HG02571 (cell line): ENCODE data around the gene TTC23L.

ENCODE experiments used
- ATAC-seq: cut with Tn5 transposase; IDR thresholded peaks from one replicate; pipeline ENCODE4 v1.9.1; 2021; ENCODE audit warnings: mild to moderate bottlenecking, moderate library complexity; ENCODE audit not compliant: unreplicated experiment

The TTC23L gene

DNA sequence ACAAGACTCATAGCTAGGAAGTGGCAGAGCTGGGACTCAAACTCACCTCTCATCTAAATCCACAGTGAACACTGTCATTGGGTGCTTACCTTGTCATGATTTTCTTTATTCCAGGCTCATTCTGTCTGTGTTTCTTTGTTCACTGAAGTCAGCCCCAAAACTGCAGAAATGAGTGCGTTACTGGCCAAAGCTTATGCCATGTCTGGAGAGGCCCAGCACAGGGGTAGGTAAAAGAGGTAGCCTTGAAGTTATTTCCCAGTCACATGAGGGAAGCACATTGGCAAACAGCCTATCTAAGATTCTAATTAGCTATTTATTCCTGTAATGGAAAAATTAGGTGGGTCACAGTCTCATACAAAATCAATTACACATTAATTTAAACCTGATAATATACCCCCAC, 29.8 kb downstream of the TTC23L start:
- ATAC-seq, result no peak

DNA sequence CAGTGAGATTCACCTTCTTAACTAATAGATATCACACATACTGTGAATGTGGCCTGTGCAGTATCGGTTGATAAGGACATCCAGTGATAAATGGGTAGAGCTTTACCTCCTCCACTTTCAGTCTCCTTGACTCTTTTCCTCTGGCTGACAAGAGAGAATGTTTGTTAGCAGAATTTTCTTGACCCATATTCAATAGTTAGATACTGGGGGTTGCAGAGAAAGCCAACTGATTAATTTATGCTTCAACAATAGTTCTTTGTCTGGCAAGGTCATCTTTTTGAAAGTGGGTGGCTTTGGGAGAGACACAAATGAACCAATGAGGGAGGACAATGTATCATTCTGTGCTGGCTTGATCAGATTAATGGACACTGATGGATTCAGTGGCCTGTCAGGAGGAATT, 30.3 kb downstream of the TTC23L start:
- ATAC-seq, result no peak

DNA sequence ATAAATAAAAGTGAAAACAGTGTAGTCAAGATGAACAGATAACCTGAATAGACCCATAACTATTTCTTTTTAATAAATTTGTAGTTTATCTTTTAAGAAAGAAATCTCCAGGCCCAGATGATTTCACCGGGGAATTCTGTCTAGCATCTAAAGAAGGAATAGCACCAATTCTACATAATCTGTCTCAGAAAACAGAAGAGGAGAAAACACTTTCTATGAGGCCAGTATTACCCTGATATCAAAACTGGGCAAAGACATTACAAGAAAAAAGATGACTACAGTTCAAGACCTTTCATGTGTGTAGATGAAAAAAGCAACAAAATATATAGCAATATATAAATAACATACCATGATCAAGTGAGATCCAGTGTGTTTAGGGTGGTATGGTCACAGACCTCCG, 31.4 kb downstream of the TTC23L start:
- ATAC-seq, result no peak

DNA sequence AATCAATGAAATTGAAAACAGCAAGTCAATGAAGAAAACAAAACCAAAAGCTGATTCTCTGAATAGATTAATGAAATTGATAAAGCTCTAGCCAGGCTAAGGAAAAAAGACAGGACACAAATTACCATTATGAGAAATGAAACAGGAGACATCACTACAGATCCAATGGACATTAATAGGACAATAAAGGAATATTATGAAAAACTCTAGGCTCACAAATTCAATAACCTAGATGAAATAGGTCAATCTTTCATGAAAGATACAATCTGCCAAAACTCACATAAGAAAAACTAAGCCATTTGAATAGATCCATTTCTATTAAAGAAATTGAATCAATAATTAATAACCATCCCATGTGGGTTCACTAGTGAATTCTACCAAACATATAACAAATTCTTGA, 37.3 kb downstream of the TTC23L start:
- ATAC-seq, result no peak

DNA sequence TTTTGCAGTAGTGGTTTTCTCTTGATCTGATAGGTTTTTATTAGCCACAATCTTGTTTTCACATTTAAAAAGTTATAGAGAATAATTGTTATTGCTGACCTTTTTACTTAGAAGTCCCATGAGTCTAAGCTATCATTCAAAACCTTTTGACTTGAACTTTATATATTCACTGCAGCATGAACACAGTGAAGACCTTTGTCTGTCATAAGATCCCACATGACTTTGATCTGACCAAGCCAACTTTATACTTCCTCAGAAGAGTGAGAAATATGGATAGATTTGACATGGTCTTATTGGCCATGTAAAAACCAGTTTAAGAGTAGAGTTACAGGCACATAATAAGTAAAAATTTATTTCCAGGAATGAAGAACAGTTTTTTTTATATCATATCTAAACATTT, 42.3 kb downstream of the TTC23L start:
- no peak for ATAC-seq

DNA sequence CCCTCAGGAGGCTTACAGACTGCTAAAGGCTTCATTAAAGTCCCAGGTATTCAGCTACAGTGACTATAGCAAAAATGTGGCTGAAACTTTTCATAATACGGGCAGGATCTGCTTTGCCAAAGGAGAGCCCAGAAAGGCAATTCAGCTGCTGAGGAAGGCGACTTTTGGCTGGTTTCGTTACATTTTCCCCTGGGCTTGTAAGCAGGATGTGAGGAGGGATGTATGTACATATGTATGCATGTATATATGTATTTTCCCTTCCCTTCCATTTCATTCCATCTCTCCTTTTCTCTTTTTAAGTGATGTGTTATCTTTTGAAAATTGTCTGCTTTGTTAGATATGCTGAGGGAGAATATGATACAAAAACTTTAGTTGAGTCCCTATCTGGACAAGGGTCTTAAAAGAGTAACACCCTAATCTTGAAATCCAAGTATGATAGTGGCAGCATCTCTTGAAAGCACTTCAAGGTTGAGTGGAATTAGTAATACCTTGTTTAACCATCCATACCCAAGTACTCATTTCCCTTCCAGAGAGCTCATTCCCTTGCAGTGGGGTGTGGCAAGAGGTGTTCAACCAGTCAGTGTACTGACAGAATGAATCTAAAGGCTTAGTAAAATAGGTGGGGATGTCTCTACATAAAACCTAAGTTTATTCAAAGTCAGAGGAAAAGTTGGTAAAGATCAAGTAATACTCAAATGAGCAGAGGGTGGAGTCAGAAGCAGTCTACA, 47.6 kb downstream of the TTC23L start:
- no peak for ATAC-seq

DNA sequence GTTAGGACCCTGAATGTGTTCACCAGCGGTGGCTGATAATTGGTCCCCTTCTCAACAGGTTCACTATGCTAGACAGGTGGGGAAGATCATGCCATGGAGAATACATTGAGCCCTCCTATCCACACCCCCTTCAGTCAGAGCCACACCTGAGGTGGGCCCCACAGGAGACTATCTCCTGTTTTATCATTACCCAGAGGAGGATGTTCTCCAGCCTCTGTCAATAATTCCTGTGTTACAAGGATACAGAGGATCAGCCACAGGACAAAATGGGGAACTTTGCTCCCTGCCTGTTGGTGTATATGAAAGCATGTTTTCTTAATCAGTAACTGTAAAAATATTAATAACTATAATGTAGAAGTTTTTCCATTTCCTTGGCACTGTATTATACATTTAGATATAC, 50.4 kb downstream of the TTC23L start:
- no peak for ATAC-seq

DNA sequence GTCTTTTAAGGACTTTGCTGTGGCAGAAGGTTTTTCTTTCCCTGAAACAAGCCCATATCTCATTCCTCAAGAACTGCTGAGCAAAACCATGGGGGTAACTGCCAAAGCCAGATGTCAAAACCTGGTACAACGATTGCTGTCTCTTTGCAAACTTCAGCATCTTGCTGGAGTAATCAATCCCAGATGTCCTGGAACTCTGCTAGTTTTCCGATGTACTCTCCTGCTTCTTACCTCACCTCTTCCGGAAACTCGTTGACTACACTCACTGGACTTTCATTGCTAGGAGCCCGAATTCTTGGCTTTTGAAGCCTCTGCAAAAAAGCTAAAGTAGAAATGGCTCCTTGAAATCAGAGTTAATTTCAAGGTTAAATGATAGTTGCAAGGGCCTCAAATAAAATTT, 53.0 kb downstream of the TTC23L start:
- no peak for ATAC-seq

DNA sequence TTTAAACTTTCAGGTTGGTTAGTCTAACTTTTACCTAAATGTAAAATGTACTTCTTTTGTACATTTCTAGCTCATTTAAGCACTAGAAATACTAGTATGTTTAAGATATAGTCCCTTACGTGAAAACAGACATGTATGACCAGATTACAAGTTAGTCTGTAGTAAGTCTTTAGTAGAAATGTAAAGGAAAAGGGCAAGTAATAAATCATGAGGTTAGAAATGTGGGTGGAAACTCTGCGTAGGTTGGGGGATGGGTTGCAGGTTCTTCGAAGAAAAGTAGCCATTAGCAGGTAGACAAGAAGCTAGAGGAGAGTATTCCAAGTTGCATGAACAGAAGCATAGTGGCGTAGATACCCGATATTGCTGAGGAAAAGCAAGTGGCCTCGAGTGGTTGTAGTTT, 53.5 kb downstream of the TTC23L start:
- no peak for ATAC-seq

DNA sequence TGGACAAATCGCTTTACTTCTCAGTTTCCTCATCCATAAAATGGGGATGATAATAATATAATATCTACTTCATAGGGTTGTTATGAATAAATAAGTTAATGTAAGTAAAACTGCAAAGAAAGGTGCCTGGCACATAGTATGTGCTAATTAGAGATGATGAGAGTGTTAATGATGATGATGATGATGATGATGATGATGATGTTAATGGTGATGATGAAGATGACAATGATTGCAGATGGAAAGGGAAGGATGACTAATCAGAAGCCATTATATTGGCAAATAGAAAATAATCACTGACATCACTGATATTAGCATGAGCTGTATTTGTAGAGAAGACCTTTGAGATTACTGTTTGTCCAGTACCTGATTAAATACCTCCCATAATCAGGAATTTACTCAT, 55.8 kb downstream of the TTC23L start:
- no peak for ATAC-seq

DNA sequence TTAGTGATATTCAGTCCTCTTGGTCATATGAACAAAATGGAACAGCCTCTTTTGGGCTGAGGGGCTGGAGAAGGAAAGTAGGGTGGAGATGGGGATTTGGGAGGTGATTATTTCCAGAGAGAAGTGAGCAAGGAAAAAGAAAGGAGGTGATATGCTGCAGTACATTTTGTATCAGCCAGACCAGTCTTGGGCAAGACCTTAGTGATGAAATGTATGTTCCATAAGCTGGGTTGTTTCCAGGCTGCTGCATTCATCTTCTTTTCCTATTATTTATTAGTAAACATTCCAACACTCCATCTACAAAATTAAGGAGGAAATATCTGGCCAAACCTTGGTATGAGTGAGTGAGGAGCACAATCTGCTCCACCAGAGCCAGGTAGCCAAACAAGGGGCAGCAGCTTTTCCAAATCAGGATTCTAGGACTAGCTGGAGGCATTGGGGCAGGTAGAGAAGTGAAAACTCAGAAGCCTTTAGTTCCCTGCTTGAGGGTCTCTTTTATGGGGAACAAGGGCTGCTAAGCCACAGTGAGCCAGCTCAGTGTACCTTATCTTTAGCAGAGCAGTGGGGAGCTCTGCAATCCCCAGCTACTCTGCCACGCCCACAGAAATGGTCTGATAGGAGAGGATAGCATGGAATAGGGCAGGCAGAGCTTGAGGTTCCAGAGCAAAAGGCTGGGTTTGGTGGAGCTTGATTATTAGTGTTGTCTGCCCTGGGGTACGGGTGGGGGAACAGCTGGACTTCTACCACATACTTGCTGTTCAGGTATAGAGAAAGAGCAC, 56.9 kb downstream of the TTC23L start:
- ATAC-seq, result no peak

DNA sequence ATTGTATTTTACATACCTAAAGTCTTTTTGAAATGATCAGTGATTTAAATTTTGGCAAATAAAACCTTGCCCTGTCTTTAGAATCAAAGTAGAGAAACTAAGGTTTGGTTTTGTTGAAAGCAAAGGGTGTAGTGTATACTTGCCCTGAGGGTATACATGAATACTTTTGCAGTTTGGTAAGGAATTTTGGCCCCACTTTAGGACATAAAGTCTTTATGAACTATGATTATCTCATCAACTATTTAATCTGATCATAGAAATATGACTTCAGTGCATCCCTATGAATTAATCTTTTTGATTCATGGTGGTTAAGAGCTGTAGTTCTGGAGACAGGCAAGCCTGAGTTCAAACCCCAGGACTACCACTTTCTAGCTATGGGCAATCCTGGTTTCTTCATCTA, 58.7 kb downstream of the TTC23L start:
- no peak for ATAC-seq

DNA sequence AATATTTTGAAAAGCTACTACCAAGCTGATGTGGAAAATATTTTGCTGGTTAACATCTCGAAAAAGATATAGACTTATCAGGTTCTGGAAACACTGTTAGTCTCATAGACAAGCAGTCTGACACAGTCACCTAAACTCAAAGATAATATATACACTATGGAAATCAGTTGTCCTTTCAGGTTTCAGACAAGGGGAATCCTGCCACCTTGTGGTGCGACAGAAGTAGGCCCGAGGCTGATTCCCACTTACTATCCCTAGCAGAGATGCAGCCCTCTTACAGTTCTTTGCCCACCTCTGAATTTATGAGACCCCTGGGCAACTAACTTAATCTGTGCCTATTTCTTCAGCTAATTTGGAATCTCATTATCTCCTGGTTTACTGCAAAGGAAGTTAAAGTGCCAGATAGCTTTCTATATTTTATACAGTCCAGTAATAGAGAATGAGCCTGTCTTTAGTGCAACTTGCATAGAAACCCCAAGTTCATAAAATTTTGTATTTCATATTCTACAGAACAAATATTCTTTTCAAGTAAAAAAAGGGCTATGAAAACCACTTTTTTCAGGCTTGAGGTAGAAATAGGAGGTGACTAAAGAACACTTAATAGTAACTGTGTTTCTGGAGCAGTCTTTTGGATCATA, 59.4 kb downstream of the TTC23L start:
- ATAC-seq, result peak; percentile 72

DNA sequence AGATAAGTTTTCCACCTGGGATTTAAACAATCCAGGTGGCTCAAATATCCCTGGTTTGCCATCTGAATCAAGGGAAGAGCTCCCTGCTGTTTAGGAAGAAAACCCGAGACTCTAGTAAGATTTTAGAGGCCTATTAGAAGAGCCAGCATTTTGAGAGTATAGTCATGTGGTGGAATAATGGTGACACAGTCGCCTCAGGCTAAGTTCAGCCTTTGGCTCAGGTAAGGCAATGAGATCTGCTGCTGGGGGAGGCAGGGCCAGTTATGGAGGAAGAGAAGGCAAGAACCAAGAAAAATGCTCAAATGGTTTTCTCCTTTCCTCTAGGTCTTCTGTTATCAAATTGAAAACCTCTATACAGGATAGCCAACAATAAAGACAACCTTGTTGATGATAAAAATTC, 60.1 kb downstream of the TTC23L start:
- ATAC-seq, result no peak

DNA sequence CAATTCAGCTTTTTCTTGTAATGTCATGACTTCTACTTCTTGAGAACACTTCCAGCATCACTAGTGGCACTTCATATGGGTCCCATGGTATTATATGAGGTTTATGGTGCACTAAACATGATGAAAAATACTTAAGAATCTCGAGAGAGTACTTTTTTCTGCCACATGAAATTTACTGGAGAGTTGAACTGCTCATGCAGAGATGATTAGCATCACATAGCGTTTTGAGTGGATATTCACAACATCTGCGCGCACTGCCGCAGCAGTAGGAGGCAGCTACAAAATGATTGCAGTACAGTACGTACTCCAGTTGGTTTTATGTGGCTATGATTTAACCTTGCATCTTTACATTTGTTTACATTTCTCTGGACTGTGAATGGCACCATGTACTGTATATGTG, 61.7 kb downstream of the TTC23L start:
- no peak for ATAC-seq

DNA sequence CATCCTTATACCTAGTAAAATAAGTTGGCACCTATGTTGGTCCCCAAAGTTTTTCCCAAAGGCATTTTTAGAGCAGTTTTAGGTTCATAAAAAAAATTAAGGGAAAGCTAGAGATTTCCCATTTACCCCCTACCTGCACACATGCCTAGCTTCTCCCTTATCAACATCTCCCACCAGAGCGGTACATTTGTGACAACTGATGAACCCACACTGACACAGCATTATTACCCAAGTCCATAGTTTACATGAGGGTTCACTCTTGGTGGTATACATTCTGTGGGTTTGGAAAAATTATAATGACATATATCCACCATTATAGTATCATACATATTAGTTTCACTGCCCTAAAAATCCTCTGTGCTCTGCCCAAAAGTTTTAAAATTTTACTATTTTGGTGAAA, 64.3 kb downstream of the TTC23L start:
- no peak for ATAC-seq

DNA sequence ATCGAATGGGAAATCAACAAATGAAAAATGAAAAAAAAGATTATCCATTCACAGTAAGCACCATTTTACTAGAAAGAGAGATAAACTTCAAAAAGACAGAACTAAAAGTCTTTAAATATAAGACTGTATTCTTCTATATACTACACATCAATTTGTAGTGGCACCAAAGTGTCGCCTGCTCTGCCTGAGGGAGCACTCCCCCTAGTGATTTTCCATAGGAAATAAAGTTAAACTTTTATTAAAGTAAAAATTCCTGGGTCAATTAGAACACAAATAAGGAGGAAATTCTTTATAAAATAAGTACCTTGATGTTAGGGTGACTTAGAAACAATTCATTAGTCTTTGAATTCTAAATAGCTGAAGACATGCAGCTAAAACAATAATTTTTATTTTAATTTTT, 66.6 kb downstream of the TTC23L start:
- no peak for ATAC-seq

DNA sequence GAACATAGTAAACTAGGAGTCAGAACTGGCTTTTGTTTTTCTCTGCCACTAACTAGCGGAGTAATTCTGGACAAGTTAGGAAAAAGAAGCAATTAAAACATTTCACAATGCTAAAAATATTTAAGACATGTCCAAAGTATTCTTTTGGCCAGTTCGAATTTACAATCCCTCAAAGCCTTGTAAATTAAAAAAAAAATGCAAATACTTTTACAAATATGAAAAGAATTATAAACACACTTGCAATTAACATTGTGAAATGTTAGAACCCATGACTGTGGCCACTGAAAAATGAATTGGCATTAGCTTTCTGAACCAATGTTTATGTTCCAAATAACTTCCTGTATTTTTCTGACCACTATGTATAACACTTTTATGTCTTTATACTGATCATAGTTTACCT, 74.1 kb downstream of the TTC23L start:
- ATAC-seq, result no peak

DNA sequence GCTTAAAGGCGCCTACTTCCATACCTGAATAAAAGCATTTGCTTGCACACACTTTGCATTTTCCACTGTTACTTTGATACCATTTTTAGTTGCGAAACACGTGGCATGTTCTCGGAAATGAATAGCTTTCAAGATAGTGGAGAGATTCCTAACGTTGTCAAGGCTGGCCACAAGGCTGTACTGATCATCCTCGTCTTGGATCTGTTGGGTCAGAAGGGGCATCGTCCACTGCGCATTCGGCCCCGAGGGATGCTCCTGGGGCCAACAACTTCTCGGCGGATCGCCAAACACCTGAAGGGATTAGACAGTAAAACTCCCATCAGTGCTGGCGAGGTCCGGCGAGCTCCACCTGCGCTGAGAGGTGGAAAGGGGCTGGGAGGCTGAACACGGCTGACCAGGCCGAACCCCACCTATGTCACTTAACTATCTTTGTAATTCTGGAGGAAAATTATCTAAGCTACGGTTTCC, 75.7 kb downstream of the TTC23L start:
- peak; percentile 6 for ATAC-seq

DNA sequence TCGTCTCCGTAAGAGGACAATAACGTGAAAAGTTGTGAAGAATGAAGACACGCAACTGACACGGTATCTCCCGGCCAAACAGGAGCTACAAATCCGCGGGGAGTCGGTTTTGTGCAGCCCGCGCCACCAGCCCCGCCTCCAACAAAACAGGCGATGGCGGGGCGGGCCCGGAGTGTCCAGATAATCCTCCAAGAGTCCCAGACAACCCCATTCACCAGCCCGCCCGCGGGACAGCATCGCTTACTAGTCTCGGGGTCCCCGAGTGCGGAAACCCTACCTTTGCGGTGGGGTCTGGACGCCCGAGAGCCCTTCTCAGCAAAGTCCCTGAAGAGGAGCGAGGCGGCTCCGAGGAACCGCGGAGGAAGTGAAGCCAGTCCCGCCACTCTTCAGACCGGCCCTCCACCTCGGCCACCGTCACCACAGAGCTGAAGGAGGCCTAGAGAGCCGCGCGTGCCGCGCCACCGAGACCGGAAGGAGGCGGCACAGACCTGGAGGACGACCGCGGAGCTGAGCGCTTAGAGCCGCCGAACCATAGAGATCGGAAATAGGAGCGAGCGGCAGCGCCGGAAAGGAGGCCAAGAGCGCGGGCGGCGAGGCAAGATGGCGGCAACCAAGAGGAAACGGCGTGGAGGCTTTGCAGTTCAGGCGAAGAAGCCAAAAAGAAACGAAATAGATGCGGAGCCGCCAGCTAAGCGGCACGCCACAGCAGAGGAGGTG, 76.3 kb downstream of the TTC23L start, which contains the start of the genes BRIX1 and RAD1:
Gene BRIX1 (plus strand): TSS at position 573 of the 717 bp plus-strand sequence. CDS start 28 bp downstream, at position 601.
Gene RAD1 (minus strand): TSS at position 366 of the 717 bp plus-strand sequence. CDS start 612 bp downstream, outside the sequence.
- ATAC-seq, result peak; percentile 99

DNA sequence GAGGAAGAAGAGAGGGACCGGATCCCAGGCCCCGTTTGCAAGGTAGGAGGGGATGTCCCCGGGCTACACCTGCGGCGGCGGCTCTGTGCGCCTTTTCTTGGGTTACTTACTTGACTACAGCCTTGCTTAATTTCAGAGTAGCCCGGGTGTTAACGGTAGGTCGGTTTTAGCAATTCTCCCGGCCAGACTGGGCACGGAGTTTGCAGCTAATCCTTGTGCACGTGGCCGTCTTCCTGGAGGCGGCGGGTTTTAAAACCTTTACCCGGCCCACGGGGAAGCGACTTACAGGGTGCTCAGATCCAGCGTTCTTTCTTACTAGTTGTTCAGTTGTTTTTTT, 76.9 kb downstream of the TTC23L start:
- peak; percentile 13 for ATAC-seq
